A549 (cell line): ENCODE measurements around the gene NFRKB. TPM values are rescaled to one million over a fixed set of nuclear protein-coding genes. Genes with fewer than 3 reads are reported as not detected.

ENCODE experiments used
- ATAC-seq, 2 experiments: fragments of 200-7000 bp in 1 of 2; fragments of >200 bp in 1 of 2; cut with Nextera tagmentation in 1 of 2; cut with Tn5 transposase in 1 of 2; 3 replicates each; pipeline versions ENCODE4 v1.8.0 to v1.9.1; 2018 to 2020; ENCODE audit warnings: mild to moderate bottlenecking in 1 of 2, moderate library complexity in 1 of 2
- CTCF ChIA-PET: fragments of 300-600 bp; sonication (Branson Sonifier 250); formaldehyde crosslinking; extraction: SDS; loops from one replicate; lab custom pipeline; 2021; ENCODE audit warnings: antibody characterized with exemption, inconsistent platforms; lab: Yijun Ruan, JAX
- POLR2A ChIA-PET: fragments of 350-600 bp; formaldehyde crosslinking; extraction: SDS; loops from one replicate; lab custom pipeline; 2021; ENCODE audit warnings: antibody characterized with exemption, inconsistent platforms; lab: Yijun Ruan, JAX
- DNase-seq, 2 experiments: peaks; one replicate each; pipeline versions ENCODE4 v3.0.0 to v3.0.0-alpha.2; 2011 to 2016; ENCODE audit warnings: low read depth in 1 of 2, low spot score in 1 of 2
- FAIRE-seq: peaks from 2 replicates; lab custom pipeline; 2011; peaks lifted over from hg19 to GRCh38; lab: Jason Lieb, UNC
- H3K27ac ChIP-seq, 2 experiments: fragments of >200 bp; sonication (Bioruptor Twin); formaldehyde crosslinking; 3 replicates each; pipeline ENCODE4 v1.5.1; 2016 to 2017
- H3K4me1 ChIP-seq: fragments of >200 bp; sonication (Bioruptor Twin); formaldehyde crosslinking; 3 replicates; pipeline ENCODE4 v1.6.1; 2016
- H3K4me2 ChIP-seq: fragments of >200 bp; sonication (Bioruptor Twin); formaldehyde crosslinking; 3 replicates; pipeline ENCODE4 v1.6.1; 2016
- H3K4me3 ChIP-seq: fragments of >200 bp; sonication (Bioruptor Twin); formaldehyde crosslinking; 3 replicates; pipeline ENCODE4 v1.5.1; 2016
- H3K9me3 ChIP-seq: fragments of >200 bp; sonication (Bioruptor Twin); formaldehyde crosslinking; 3 replicates; pipeline ENCODE4 v1.6.1; 2016
- BCL3 ChIP-seq: fragments of >200 bp; sonication (Bioruptor Twin); formaldehyde crosslinking; IDR thresholded peaks from 3 replicates; pipeline ENCODE4 v1.6.1; 2016
- CBX2 ChIP-seq: fragments of 200-600 bp; sonication (generic); IDR thresholded peaks from 2 replicates; pipeline ENCODE4 v1.6.1; 2016; ENCODE audit warnings: low read depth, mild to moderate bottlenecking, borderline replicate concordance
- CHD4 ChIP-seq: fragments of 200-600 bp; sonication (generic); IDR thresholded peaks from 2 replicates; pipeline ENCODE4 v1.6.1; 2016; ENCODE audit warnings: antibody characterized with exemption, mild to moderate bottlenecking, borderline replicate concordance
- EHF ChIP-seq: fragments of 250-450 bp; sonication (Bioruptor Pico); IDR thresholded peaks from 2 replicates; pipeline ENCODE4 v1.5.0; 2020; ENCODE audit warnings: mild to moderate bottlenecking
- ESRRA ChIP-seq: fragments of 150-350 bp; IDR thresholded peaks from 2 replicates; pipeline ENCODE4 v1.6.1; 2014; ENCODE audit warnings: mild to moderate bottlenecking, low read length, borderline replicate concordance
- GATA3 ChIP-seq: IDR thresholded peaks from 2 replicates; pipeline ENCODE4 v1.6.1; 2012; ENCODE audit warnings: borderline replicate concordance
- HDAC2 ChIP-seq: fragments of 200-600 bp; sonication (generic); IDR thresholded peaks from 2 replicates; pipeline ENCODE4 v1.6.1; 2016
- HOXB13 ChIP-seq: fragments of 250-450 bp; sonication (Bioruptor Pico); IDR thresholded peaks from 2 replicates; pipeline ENCODE4 v1.5.0; 2020; ENCODE audit warnings: low read depth, mild to moderate bottlenecking, moderate library complexity
- HOXB5 ChIP-seq: fragments of 250-450 bp; sonication (Bioruptor Pico); IDR thresholded peaks from 2 replicates; pipeline ENCODE4 v1.5.0; 2020; ENCODE audit warnings: mild to moderate bottlenecking, moderate library complexity
- JUNB ChIP-seq: fragments of >200 bp; sonication (Bioruptor Twin); formaldehyde crosslinking; IDR thresholded peaks from 2 replicates; pipeline ENCODE4 v1.6.1; 2016
- KDM1A ChIP-seq: fragments of 200-600 bp; sonication (generic); IDR thresholded peaks from 2 replicates; pipeline ENCODE4 v1.6.1; 2016; ENCODE audit warnings: low read depth, mild to moderate bottlenecking
- NFE2L2 ChIP-seq: fragments of 150-350 bp; conservative IDR thresholded peaks from 2 replicates; pipeline ENCODE4 v1.6.1; 2014; ENCODE audit warnings: low read length
- NPAS2 ChIP-seq: fragments of 250-450 bp; sonication (Bioruptor Pico); IDR thresholded peaks from 2 replicates; pipeline ENCODE4 v1.8.0; 2022; ENCODE audit warnings: mild to moderate bottlenecking, moderate library complexity, borderline replicate concordance
- PHF8 ChIP-seq: fragments of 200-600 bp; sonication (generic); IDR thresholded peaks from 2 replicates; pipeline ENCODE4 v1.6.1; 2016; ENCODE audit warnings: low read depth, mild to moderate bottlenecking, antibody characterized with exemption, moderate library complexity, borderline replicate concordance
- POLR2AphosphoS2 ChIP-seq: conservative IDR thresholded peaks from 2 replicates; pipeline ENCODE4 v1.6.1; 2012; ENCODE audit warnings: low read length, improper control_type of control experiment, inconsistent platforms
- RARB ChIP-seq: fragments of 250-450 bp; sonication (Bioruptor Pico); IDR thresholded peaks from 2 replicates; pipeline ENCODE4 v1.8.0; 2021; ENCODE audit warnings: mild to moderate bottlenecking, moderate library complexity
- RNF2 ChIP-seq: fragments of 200-600 bp; sonication (generic); IDR thresholded peaks from 2 replicates; pipeline ENCODE4 v1.6.1; 2016; ENCODE audit warnings: low read depth, mild to moderate bottlenecking, antibody characterized with exemption, moderate library complexity, borderline replicate concordance
- TFCP2L1 ChIP-seq: fragments of 250-450 bp; sonication (Bioruptor Pico); IDR thresholded peaks from 2 replicates; pipeline ENCODE4 v1.5.0; 2021; ENCODE audit warnings: mild to moderate bottlenecking
- ZC3H11A ChIP-seq: fragments of 450-650 bp; IDR thresholded peaks from 2 replicates; pipeline ENCODE4 v1.6.1; 2014; ENCODE audit warnings: antibody characterized with exemption, mild to moderate bottlenecking
- ZFP36 ChIP-seq: fragments of 450-650 bp; IDR thresholded peaks from 2 replicates; pipeline ENCODE4 v1.6.1; 2014; ENCODE audit warnings: borderline replicate concordance; ENCODE audit not compliant: partially characterized antibody
- ZSCAN20 ChIP-seq: fragments of 250-450 bp; sonication (Bioruptor Pico); IDR thresholded peaks from 2 replicates; pipeline ENCODE4 v1.8.0; 2022; ENCODE audit warnings: mild to moderate bottlenecking, moderate library complexity
- WGBS: methylation state at CpG from one replicate; pipeline ENCODE4 v1.1.6; 2017; ENCODE audit errors: missing lambda C conversion rate; 5-methylcytosine and 5-hydroxymethylcytosine counted together
- polyA plus RNA-seq, 4 experiments: library from polyadenylated mRNA; depleted of rRNA in 3 of 4; stranded (reverse); fragments of >200 nt; fragmentation: RNase III in 1 of 4; extraction: RNeasy Plus Mini Kit Qiagen cat#74134 plus additional on column Dnase treatment in 1 of 4; gene quantifications; 2 replicates in 3 of 4; 3 replicates in 1 of 4; pipeline ENCODE4 v1.2.3, GENCODE V29; 2011 to 2017
- TF ChIP-seq, protein P1 (sequence below): fragments of 250-450 bp; sonication (Bioruptor Pico); IDR thresholded peaks from 2 replicates; pipeline ENCODE4 v1.5.0; 2020; ENCODE audit warnings: low read depth, mild to moderate bottlenecking, moderate library complexity
- TF ChIP-seq, protein P2 (sequence below): fragments of >200 bp; sonication (Bioruptor Twin); formaldehyde crosslinking; IDR thresholded peaks from 3 replicates; pipeline ENCODE4 v1.5.1; 2016
- TF ChIP-seq, protein P3 (sequence below): fragments of 150-350 bp; IDR thresholded peaks from 2 replicates; pipeline ENCODE4 v1.6.1; 2014; ENCODE audit warnings: low read depth, mild to moderate bottlenecking, low read length
- TF ChIP-seq, protein P4 (sequence below): fragments of 250-450 bp; sonication (Bioruptor Pico); IDR thresholded peaks from 2 replicates; pipeline ENCODE4 v1.5.0; 2021; ENCODE audit warnings: mild to moderate bottlenecking, moderate library complexity, borderline replicate concordance

NFRKB gene
- polyA plus RNA-seq, 2 of the 4 experiments (the other 2 are of a cell fraction): 10.2 to 12.6 TPM

DNA sequence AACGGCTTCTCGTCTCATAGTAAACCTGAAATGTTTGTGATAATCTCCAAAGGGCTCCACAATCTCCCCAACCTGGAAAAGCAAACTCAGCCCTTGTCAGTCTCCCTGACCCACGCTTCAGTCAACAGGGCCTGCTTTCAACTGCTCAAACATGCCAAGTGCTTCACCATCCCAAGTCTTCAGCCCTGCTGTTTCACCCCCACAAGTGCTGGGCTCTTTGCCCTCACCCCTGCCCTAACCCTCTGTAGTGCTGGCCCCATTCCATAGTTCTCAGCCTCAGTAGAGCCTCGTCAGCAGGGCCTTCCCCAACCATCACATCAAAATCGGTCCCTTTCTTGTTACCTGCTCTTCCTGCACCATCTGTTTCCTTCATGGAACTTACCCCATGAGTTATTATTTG lies 43.4 kb upstream of the NFRKB start:
- TF ChIP-seq RARB (CRISPR knock-in tag) (no peak), NPAS2 (no peak), EHF (CRISPR knock-in tag) (no peak), CHD4 (no peak), HOXB13 (CRISPR knock-in tag) (no peak), POLR2AphosphoS2 (no peak), TFCP2L1 (CRISPR knock-in tag) (no peak), KDM1A (no peak), ZC3H11A (no peak), CBX2 (no peak), GATA3 (no peak), PHF8 (no peak), NFE2L2 (no peak)
- TF ChIP-seq, protein P1, sequence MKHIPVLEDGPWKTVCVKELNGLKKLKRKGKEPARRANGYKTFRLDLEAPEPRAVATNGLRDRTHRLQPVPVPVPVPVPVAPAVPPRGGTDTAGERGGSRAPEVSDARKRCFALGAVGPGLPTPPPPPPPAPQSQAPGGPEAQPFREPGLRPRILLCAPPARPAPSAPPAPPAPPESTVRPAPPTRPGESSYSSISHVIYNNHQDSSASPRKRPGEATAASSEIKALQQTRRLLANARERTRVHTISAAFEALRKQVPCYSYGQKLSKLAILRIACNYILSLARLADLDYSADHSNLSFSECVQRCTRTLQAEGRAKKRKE (CRISPR knock-in tag): no peak
- TF ChIP-seq, protein P2, sequence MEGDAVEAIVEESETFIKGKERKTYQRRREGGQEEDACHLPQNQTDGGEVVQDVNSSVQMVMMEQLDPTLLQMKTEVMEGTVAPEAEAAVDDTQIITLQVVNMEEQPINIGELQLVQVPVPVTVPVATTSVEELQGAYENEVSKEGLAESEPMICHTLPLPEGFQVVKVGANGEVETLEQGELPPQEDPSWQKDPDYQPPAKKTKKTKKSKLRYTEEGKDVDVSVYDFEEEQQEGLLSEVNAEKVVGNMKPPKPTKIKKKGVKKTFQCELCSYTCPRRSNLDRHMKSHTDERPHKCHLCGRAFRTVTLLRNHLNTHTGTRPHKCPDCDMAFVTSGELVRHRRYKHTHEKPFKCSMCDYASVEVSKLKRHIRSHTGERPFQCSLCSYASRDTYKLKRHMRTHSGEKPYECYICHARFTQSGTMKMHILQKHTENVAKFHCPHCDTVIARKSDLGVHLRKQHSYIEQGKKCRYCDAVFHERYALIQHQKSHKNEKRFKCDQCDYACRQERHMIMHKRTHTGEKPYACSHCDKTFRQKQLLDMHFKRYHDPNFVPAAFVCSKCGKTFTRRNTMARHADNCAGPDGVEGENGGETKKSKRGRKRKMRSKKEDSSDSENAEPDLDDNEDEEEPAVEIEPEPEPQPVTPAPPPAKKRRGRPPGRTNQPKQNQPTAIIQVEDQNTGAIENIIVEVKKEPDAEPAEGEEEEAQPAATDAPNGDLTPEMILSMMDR: no peak
- TF ChIP-seq, protein P3, sequence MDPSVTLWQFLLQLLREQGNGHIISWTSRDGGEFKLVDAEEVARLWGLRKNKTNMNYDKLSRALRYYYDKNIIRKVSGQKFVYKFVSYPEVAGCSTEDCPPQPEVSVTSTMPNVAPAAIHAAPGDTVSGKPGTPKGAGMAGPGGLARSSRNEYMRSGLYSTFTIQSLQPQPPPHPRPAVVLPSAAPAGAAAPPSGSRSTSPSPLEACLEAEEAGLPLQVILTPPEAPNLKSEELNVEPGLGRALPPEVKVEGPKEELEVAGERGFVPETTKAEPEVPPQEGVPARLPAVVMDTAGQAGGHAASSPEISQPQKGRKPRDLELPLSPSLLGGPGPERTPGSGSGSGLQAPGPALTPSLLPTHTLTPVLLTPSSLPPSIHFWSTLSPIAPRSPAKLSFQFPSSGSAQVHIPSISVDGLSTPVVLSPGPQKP: no peak
- no peak for DNase-seq
- 70% methylated on average over 5 of the region's 5 CpGs for WGBS
- Histone ChIP-seq H3K27ac (no peak overlapping the region), H3K4me3 (no peak overlapping the region), H3K9me3 (no peaks in the 10 kb centered on the region), H3K4me2 (no peak overlapping the region), H3K4me1 (no peaks in the 10 kb centered on the region)
- no peak for ATAC-seq
- ChIA-PET POLR2A (no interaction called here), CTCF (no interaction called here)
- no peak for FAIRE-seq

DNA sequence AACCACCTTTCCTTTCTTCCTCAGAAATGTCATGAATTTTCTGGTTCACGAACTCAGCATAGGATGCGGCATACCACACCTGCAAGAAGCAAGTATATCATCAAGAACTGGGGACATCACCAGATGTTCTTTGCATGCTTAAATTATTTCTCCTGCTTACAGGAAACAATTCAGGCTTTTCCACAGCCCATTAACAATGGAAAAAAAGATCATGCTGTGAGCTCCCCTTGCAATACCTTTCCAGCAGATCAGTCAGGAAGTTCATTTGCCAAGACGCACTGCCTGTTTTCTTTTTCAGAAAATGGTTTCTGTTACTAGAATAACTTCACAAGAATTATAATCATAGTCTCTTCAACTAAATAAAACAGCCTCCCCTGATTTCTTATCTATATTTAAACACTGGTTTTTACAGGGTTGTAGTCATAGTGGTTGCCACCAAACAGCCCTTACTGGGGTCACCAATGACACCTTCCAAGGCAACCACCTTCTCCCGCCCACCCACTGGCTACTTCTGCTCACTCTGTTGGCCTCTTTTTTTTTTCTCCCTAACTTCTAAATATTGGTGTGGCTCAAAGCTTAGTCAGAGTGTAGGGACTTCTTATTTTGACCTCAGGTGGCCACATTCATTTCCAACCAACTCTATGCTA lies 42.3 kb upstream of the NFRKB start:
- no peaks in the 10 kb centered on the region for H3K9me3 ChIP-seq
- POLR2A ChIA-PET: no interaction called here

More for the DNA sequence above, 42.3 kb upstream of the NFRKB start:
- Histone ChIP-seq H3K27ac (no peak overlapping the region), H3K4me1 (no peaks in the 10 kb centered on the region), H3K4me2 (no peak overlapping the region), H3K4me3 (no peak overlapping the region)
- ATAC-seq: no peak
- no peak for DNase-seq
- CTCF ChIA-PET: interaction anchor here (1.1 kb wide), 1 partner anchor 14 kb away, joined by 3 read pairs; no protein-coding TSS in a partner anchor
- TF ChIP-seq ESRRA: no peak
- TF ChIP-seq RNF2: no peak
- TF ChIP-seq RARB (CRISPR knock-in tag): no peak
- no peak for TF ChIP-seq JUNB
- TF ChIP-seq, protein P4, sequence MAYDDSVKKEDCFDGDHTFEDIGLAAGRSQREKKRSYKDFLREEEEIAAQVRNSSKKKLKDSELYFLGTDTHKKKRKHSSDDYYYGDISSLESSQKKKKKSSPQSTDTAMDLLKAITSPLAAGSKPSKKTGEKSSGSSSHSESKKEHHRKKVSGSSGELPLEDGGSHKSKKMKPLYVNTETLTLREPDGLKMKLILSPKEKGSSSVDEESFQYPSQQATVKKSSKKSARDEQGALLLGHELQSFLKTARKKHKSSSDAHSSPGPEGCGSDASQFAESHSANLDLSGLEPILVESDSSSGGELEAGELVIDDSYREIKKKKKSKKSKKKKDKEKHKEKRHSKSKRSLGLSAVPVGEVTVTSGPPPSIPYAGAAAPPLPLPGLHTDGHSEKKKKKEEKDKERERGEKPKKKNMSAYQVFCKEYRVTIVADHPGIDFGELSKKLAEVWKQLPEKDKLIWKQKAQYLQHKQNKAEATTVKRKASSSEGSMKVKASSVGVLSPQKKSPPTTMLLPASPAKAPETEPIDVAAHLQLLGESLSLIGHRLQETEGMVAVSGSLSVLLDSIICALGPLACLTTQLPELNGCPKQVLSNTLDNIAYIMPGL (CRISPR knock-in tag): no peak
- TF ChIP-seq HDAC2: no peak
- TF ChIP-seq HOXB5 (CRISPR knock-in tag): no peak
- no peak for TF ChIP-seq BCL3
- TF ChIP-seq CHD4: no peak
- no peak for TF ChIP-seq ZSCAN20 (CRISPR knock-in tag)
- TF ChIP-seq GATA3: no peak
- no peak for TF ChIP-seq ZFP36
- TF ChIP-seq KDM1A: no peak
- no peak for TF ChIP-seq NPAS2
- FAIRE-seq: no peak
- 94% methylated on average over 4 of the region's 4 CpGs for WGBS
